ENCODE results near the gene CNNM1. TPM values are rescaled to one million over a fixed set of nuclear protein-coding genes. Genes with fewer than 3 reads are reported as not detected.

The CNNM1 gene
- total RNA-seq, 1 donor from 2014 or later, result 2.0 TPM

DNA sequence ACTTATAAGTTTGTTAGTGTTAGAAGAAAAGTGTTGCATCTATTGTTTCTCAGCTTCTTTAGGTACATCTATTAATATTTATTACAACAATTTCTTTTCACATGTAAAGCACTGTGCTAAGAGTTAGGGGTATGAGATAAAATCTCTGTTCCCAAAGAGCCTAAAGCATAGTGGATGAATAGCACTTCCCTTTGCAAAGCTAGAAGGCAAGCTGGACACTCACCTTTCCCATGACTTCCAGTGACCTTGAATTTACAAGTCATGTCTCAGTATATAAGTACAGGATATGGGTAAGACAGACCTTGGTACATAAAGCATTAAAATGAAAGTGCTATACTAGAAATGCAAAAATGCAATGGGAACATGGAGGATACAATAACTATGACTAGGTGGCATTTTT, 8.7 kb downstream of the CNNM1 start:
- Mint-ChIP-seq H3K27me3 (peaks cover 21% of the 10 kb centered on the region), H3K9me3 (no peaks in the 10 kb centered on the region), H3K27ac (peak overlapping the region; percentile 6), H3K4me3 (no peak overlapping the region), H3K36me3 (no peaks in the 10 kb centered on the region), H3K4me1 (ENCODE audit: unreplicated experiment) (peaks cover 20% of the 10 kb centered on the region)
- no peak for DNase-seq (ENCODE audit: extremely low spot score, unreplicated experiment)
- TF ChIP-seq, protein P1, sequence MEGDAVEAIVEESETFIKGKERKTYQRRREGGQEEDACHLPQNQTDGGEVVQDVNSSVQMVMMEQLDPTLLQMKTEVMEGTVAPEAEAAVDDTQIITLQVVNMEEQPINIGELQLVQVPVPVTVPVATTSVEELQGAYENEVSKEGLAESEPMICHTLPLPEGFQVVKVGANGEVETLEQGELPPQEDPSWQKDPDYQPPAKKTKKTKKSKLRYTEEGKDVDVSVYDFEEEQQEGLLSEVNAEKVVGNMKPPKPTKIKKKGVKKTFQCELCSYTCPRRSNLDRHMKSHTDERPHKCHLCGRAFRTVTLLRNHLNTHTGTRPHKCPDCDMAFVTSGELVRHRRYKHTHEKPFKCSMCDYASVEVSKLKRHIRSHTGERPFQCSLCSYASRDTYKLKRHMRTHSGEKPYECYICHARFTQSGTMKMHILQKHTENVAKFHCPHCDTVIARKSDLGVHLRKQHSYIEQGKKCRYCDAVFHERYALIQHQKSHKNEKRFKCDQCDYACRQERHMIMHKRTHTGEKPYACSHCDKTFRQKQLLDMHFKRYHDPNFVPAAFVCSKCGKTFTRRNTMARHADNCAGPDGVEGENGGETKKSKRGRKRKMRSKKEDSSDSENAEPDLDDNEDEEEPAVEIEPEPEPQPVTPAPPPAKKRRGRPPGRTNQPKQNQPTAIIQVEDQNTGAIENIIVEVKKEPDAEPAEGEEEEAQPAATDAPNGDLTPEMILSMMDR (conservative IDR thresholded peaks at IDR 0.05), result no peak

DNA sequence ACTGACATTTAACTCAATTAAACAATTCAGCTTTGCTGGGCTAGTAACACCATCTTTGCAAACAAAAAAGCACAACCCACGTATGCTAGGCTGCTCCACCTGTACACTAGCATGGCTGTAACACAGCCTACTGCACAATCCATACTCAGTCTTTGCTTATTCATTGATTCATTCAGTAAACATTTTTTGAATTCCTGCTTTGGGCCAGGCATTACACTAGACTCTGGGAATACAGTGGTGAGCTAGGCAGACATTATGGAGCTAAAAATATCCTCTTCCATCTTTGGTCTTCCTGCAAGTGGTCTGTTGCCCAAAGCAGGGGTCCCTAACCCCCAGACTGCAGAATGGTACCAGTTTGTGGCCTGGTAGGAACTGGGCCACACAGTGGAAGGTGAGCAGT, 9.9 kb downstream of the CNNM1 start:
- Mint-ChIP-seq H3K4me1 (ENCODE audit: unreplicated experiment) (peaks cover 20% of the 10 kb centered on the region), H3K27me3 (peaks cover 9% of the 10 kb centered on the region), H3K27ac (no peak overlapping the region), H3K9me3 (no peaks in the 10 kb centered on the region), H3K36me3 (no peaks in the 10 kb centered on the region), H3K4me3 (no peak overlapping the region)
- no peak for DNase-seq (ENCODE audit: extremely low spot score, unreplicated experiment)
- TF ChIP-seq, protein P1 (conservative IDR thresholded peaks at IDR 0.05), result no peak

DNA sequence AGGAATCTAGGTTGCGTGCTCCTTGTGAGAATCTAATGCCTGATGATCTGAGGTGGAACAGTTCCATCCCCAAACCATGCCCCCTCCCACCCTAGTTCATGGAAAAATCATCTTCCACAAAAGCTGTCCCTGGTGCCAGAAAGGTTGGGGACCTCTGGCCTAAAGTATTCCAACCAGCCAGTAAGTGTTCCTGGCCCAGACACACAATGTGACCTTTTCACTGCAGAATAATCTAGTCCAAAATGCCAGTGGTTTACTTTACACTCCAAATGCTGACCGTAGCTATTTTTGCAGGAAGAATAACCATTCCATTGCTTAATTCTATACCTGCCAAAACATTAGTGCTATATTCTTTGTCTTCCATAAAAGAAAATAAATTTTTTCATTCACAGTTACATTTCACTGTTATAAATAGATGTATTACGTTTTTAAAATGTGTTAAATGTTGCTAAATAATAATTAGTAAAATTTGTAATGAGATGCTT, 10.4 kb downstream of the CNNM1 start:
- peaks cover 20% of the 10 kb centered on the region for H3K4me1 Mint-ChIP-seq (ENCODE audit: unreplicated experiment)
- no peak for DNase-seq (ENCODE audit: extremely low spot score, unreplicated experiment)
- H3K4me3 Mint-ChIP-seq, result no peak overlapping the region

DNA sequence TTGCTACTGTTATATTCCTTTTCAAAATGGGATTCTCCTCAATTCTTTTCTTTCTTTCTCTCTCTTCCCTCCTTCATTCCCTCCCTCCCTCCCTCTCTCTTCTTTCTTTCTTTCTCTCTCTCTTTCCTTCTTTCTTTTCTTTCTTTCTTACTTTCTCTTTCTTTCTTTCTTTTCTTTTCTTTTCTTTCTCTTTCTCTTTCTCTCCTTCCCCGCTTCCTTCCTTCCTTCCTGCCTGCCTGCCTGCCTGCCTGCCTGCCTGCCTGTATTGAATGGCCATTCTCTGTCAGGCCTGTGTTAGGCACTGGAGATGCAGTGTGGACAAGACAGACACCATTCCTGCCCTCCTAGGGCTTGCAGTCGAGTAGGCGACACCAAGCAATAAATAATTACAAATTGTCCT, 11.5 kb downstream of the CNNM1 start:
- TF ChIP-seq, protein P1 (conservative IDR thresholded peaks at IDR 0.05), result no peak

More for the DNA sequence above, 10.4 kb downstream of the CNNM1 start:
- TF ChIP-seq, protein P1 (conservative IDR thresholded peaks at IDR 0.05), result no peak
- Mint-ChIP-seq H3K27ac (no peak overlapping the region), H3K27me3 (peaks cover 9% of the 10 kb centered on the region), H3K36me3 (no peaks in the 10 kb centered on the region), H3K9me3 (no peaks in the 10 kb centered on the region)

DNA sequence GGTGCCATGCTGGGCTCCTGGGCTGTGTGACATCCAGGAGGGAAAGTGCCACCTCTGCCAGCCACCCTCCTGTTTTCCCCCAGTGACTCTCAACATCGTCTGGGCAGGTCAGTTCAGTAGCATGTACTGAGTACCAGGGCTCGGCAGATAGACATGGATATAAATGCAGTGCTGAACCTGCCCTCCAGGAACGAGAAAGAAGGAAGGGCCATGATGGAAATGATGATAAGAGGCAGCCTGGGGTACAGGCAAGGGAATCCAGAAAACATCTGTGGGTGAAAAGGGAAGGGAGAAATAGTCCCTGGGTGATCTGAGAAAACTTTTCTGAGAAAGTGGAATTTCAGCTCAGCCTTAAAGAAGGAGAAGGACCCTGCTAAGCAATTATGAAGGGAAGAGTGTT, 12.1 kb downstream of the CNNM1 start:
- peaks cover 28% of the 10 kb centered on the region for H3K4me1 Mint-ChIP-seq (ENCODE audit: unreplicated experiment)
- no peaks in the 10 kb centered on the region for H3K9me3 Mint-ChIP-seq
- TF ChIP-seq, protein P1 (conservative IDR thresholded peaks at IDR 0.05), result no peak
- no peak overlapping the region for H3K27ac Mint-ChIP-seq
- no peak for DNase-seq (ENCODE audit: extremely low spot score, unreplicated experiment)
- no peak overlapping the region for H3K4me3 Mint-ChIP-seq
- peaks cover 4% of the 10 kb centered on the region for H3K27me3 Mint-ChIP-seq
- no peaks in the 10 kb centered on the region for H3K36me3 Mint-ChIP-seq

More for the DNA sequence above, 11.5 kb downstream of the CNNM1 start:
- no peak for DNase-seq (ENCODE audit: extremely low spot score, unreplicated experiment)
- no peaks in the 10 kb centered on the region for H3K36me3 Mint-ChIP-seq
- no peaks in the 10 kb centered on the region for H3K9me3 Mint-ChIP-seq
- peaks cover 4% of the 10 kb centered on the region for H3K27me3 Mint-ChIP-seq
- H3K4me3 Mint-ChIP-seq, result no peak overlapping the region
- H3K27ac Mint-ChIP-seq, result no peak overlapping the region
- peaks cover 28% of the 10 kb centered on the region for H3K4me1 Mint-ChIP-seq (ENCODE audit: unreplicated experiment)

All from type B pancreatic cell (in vitro differentiated cells).